GM21737 (cell line): ENCODE measurements around the gene CYBC1.
"Not testable (repeated sequence)": the region's sequence is repeated elsewhere in the genome, so short reads cannot be mapped to it uniquely, and the experiment has no call there.

Experiments used
- ATAC-seq: cut with Tn5 transposase; IDR thresholded peaks from one replicate; pipeline ENCODE4 v1.9.1; 2021; ENCODE audit warnings: mild to moderate bottlenecking, moderate library complexity; ENCODE audit not compliant: unreplicated experiment

Gene CYBC1

DNA sequence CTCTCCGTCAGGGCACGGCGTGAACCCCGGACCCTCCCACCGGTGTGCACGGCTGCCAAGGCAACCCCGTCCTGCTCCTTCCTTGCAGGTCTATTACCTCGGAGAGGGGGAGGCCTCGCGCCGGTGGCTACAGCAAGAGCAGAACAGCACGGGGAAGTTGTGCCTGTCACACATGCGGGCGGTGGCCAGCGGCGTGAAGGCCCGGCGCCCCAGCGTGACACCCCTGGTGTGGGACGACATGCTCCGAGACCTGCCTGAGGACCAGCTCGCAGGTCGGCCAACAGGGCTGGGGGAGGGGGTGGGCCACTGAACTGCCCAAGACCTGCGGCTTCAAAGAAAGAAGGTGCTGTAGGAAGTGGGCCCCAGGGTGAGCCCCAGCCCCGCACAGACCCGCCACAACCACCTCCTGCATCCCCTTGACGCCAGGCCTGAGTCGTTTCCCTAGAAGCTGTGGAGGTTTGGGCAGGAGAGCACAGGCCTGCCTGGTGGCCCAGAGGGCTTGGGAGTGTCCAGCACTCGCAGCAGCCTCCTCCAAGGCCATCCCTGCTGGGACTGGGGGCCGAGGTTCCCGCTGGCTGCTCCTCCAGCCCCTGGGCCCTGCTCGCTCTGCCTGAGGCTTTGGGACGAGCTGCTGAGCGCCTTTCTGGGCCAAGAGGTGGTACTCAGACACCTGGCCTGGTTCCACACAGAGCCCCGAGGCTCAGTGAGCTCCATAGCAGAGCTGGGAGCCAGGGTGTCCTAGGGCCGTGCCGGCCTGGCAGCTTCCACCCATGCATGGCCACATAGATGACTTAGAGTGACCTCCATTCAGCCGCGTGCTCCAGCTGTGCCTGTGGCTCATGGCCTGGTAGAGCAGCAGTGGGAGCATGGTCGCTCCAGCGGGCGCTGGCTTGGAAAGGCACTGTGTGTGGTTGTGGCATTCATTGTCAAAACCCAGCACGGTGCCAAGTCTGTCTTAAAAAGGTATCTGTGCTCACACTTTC is 14.7 kb downstream of the CYBC1 start:
- no peak for ATAC-seq

- ATAC-seq = no peak
Observed at GRCh38 chr17:82435103-82435502, 15.4 kb downstream of the CYBC1 start.

- ATAC-seq = no peak
Observed at GRCh38 chr17:82434216-82434565, 16.4 kb downstream of the CYBC1 start.

DNA sequence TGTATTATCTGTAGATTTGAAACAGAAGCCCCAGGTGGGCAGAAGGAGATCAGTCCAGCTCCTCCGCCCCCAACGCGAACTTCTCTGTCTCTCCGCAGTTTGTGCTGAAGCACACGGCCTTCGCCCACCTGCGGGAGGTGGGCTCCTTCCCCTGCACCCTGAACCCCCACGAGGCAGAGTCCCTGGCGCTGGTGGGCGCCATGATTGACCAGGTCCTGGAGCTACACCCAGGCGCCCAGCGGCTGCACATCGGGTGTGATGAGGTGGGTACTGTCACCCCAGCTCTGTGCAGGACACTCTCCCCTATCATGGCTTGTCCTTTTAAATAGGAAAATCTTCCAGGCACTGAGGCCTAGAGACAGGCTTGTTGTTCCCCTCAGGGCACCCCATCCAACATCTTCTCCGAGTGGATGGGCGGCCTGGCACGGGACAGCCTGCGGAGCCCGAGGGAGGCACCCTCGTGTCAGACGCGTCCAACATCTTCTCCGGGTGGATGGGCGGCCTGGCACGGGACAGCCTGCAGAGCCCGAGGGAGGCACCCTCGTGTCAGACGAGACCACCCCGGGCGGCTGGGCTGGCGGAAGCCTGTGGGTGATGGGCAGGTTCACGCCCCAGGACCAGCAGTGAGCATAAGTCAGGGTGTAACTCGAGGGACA is 16.9 kb downstream of the CYBC1 start:
- ATAC-seq = no peak

GRCh38 chr17:82432017-82432416 is 18.5 kb downstream of the CYBC1 start:
- ATAC-seq = no peak

- ATAC-seq = no peak
Observed at GRCh38 chr17:82429824-82430223, 20.7 kb downstream of the CYBC1 start.

GRCh38 chr17:82428546-82428945 is 22.0 kb downstream of the CYBC1 start:
- ATAC-seq = no peak

DNA sequence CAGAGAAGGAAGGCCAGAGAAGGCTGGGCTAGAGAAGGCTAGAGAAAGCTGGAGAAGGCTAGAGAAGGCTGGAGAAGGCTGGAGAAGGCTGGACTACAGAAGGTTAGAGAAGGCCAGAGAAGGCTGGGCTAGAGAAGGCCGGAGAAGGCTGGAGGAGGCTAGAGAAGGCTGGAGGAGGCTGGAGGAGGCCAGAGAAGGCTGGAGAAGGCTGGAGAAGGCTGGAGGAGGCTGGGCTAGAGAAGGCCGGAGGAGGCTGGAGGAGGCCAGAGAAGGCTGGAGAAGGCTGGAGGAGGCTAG is 25.7 kb downstream of the CYBC1 start:
- no peak for ATAC-seq

GRCh38 chr17:82424001-82424862 is 26.3 kb downstream of the CYBC1 start:
- ATAC-seq = no peak

DNA sequence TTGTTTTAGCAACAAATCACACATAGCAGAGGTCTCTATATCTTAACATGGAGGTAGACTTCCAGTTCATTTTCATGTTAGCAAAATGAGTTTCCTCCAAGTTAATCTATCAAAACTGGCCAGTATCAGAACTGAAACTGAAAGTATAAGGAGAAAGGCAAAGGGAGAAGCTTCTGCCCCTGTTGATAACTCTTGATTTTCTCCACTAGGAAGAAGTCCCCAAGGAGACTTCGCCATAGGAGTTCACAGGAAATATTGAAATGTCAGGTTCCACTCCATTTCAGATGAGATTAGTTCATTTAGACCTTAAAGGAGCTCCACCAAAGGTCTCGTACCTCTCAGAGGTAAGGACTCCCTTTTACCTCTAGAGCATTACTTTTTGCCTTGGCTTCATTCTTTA is 31.0 kb downstream of the CYBC1 start:
- no peak for ATAC-seq

DNA sequence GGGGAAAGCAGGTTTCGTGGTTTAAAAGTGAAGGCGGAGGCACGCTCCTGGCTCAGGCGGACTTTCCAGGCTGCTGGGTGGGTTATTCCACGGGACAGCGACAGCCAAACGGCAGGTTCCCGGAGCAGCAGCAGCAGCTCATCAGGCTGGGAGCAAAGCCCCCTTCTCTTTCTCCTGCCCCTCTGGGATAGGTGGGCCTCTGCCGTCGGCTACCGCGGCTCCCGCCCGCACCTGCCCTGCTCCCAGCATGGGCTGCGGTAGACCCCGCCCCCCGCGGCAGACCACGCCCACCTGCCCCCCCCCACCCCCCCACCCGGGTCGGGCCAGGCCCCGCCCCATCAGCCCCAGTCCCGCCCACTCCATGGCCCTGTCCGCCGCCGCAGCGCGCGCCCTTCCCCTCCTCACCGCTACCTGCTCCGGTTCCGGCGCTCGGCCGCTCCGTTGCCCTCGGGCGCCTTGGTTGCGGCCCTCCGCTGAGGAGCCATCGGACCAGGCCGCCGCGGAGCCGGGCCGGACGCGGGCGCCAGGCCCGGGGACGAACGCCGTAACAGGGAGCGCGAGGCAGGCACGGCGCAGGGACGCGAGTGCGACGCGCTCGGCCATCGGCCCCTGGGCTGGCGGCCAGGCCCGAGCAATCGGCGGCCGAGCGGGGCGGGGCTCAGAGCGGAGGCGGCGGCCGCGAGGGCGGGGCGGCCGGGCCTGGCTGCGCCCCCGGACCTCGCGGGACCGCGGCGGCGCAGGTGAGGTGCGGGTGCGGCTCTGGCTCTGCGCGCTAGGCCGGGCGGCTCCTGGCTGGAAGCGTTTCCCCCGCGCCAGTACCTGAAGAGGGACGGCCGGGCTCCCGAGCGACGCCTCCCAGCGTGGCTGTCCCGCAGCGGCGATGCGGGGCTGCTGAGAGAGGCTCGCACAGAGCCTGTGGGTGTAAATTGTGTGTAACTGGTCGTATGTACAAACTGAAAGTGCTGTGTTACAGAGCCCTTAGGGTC is 32.3 kb downstream of the CYBC1 start, which contains the start of the genes HEXD and OGFOD3:
Gene HEXD, plus strand, starts transcription at position 347 of the 986 bp plus-strand sequence. CDS start 1,453 bp downstream, outside the sequence.
Gene OGFOD3, minus strand, starts transcription at position 586 of the 986 bp plus-strand sequence. Its CDS starts 101 bp downstream, at position 485.
- peak; percentile 83 for ATAC-seq

- no peak for ATAC-seq
Observed at GRCh38 chr17:82416771-82417170, 33.8 kb downstream of the CYBC1 start.

DNA sequence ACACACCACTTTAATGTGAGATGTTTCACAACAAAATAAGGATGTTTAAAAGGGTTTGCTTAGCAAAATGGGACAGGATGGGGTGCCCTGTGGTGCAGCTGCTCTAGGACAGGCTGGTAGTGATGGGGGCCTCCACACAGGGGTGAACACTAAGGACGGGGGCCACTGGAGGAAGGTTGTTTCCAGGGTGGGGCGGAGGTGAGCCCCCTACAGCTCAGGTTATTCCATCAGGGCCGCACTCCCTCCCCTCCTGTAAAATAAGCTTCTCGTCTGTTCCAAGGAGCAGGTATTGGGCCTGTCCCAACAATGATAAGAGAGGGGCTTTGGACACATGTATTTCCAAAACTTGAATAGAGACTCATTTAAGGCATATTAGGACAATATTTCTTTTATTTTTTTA is 34.3 kb downstream of the CYBC1 start:
- no peak for ATAC-seq

DNA sequence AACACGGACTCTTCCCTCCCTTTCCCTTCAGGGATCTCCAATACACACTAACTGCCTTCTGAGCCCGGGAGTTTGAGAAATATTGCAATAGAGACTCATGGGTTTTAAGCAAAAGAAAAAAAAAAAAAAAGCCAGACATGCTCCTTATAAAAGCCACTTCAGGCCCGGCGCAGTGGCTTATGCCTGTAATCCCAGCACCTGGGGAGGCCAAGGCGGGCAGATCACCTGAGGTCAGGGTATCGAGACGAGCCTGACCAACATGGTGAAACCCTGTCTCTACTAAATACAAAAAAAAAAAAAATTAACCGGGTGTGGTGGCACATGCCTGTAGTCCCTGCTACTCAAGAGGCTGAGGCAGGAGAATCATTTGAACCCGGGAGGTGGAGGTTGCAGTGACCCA is 34.8 kb downstream of the CYBC1 start:
- ATAC-seq = no peak

DNA sequence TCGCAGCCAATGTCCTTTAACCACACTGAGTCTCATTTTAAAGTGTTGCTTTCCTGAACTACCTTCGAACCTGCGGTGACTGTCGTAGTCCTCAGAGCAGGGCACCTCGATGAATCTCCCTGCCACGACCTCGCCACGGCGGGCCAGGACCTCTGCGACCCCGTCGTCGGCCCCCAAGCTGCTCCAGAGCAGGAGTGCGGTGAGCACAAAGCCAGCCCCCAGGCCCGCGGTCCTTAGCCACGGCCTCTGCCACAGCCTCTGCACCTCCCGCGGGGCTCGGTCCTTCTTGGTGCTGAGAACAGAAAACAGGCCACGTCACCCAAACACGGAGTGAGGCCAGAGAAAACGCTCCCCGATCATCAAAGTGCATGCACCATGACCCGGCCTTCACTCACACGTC is 35.2 kb downstream of the CYBC1 start:
- ATAC-seq = no peak

DNA sequence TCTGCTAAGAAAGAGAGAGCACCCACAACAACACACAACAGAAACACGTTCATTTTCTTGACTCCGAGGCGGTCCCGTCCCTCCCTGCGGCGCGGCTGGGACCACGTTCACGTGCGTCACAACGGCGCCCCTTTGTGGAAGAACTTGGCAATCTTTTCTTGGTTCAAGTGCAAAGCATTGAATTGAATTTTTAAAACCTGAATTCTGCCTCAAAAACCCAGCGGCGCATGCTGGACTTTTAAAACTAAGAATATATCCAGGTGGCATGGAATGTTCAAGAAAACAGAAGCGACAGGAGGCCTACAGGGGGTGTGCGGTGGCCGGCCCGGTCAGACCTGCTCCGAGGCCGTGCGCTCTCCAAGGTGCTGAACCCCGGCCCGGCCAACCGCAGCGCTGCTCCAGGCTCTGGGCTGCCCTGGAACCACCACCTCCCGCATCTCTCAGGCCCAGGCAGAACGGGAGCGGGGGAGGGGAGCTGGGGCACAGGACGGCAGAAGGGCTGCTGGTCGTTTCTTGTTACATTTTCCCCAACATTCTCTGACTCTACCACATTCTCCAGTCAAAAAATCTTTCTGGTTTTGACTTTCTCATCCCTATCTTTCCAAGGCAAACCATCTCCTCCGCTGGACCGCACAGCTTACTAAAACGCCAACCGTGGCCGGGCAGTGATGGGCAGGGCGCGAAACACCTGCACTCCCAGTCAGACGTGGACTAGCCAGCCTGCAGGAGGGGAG is 35.8 kb downstream of the CYBC1 start:
- no peak for ATAC-seq

DNA sequence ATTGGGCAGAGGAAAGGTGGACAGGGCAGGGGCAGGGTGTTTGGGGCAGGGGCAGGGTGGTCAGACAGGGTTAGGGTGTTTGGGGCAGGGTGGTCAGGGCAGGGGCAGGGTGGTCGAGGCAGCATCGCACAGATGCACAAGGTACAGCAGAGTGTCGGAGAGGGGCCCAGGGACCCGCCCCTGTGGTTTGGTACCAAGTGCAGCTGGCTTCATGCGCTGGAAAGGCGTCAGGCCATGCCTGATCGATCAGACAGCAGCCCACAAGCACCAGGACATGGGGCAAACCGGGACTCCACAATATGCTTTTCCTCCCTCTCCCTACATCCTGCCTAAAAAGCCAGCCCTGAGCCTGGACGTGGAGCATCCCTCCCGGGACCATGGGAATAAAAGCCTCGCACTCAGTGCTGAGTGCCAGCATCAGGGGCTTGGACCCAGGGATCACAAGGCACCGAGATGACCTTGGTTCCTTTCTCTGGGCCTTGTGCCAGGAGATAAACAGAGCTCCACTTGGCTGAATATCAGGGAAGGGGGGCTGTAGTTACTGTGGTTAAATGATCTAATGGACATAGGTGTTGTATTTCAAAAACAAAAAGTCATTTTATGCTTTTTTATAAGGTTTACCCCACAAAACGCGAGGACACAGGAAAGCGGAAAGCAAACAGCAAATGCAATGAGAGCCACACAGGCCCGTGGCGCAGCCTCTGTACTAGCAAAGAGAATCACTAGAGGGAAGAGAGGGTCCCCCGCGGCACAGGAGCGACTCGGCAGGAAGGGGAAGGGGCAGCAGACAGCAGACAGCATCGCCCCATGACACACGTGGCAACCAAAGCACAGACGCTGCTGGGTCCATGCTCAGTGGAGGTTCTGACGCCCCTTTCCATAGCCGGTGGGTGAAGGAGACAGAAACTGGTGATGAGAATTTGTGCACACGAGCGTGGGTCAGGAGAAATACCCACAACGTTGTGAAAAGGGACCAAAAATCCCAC is 37.7 kb downstream of the CYBC1 start:
- no peak for ATAC-seq

DNA sequence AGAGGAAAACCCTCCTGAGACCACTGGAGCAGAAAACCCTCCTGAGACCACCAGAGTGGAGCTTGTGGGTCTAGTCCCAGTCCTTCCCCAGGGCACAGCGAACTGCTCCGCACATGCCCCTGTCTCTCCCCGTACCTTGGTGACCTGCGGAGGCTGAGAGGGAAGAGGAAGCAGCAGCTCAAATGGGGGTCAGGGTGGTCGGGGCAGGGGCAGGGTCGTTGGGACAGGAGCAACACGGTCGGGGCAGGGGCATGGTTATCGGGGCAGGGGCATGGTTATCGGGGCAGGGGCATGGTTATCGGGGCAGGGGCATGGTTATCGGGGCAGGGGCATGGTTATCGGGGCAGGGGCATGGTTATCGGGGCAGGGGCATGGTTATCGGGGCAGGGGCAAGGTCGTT is 38.5 kb downstream of the CYBC1 start:
- not testable (repeated sequence) for ATAC-seq
